ENCODE results near the gene RPS6KA4. TPM values are rescaled to one million over a fixed set of nuclear protein-coding genes. Genes with fewer than 3 reads are reported as not detected.

RPS6KA4 gene
- polyA plus RNA-seq, 5 donors = 10.0 to 22.1 (median 13.0) TPM

GRCh38 chr11:64364911-64365310 lies 5.9 kb downstream of the RPS6KA4 start:
- no peak for DNase-seq

GRCh38 chr11:64366751-64367150 lies 7.8 kb downstream of the RPS6KA4 start:
- DNase-seq = no peak

GRCh38 chr11:64367931-64368672 lies 9.1 kb downstream of the RPS6KA4 start:
- DNase-seq = no peak

- no peak for DNase-seq
Observed at GRCh38 chr11:64368673-64369074, 9.7 kb downstream of the RPS6KA4 start.

- no peak for DNase-seq
Observed at GRCh38 chr11:64369440-64370421, 10.8 kb downstream of the RPS6KA4 start.

- DNase-seq = no peak
Observed at GRCh38 chr11:64371201-64371600, 12.2 kb downstream of the RPS6KA4 start.

- no peak for DNase-seq
Observed at GRCh38 chr11:64372021-64372420, 13.1 kb downstream of the RPS6KA4 start.

- no peak for DNase-seq
Observed at GRCh38 chr11:64372802-64373597, 14.0 kb downstream of the RPS6KA4 start.

GRCh38 chr11:64373598-64373974 lies 14.6 kb downstream of the RPS6KA4 start:
- DNase-seq = no peak

GRCh38 chr11:64376071-64376470 lies 17.1 kb downstream of the RPS6KA4 start:
- DNase-seq = no peak

- DNase-seq = no peak
Observed at GRCh38 chr11:64378335-64378880, 19.4 kb downstream of the RPS6KA4 start.

- no peak for DNase-seq
Observed at GRCh38 chr11:64379160-64379559, 20.2 kb downstream of the RPS6KA4 start.

- no peak for DNase-seq
Observed at GRCh38 chr11:64379817-64380709, 21.1 kb downstream of the RPS6KA4 start.

- DNase-seq = no peak
Observed at GRCh38 chr11:64381350-64381749, 22.4 kb downstream of the RPS6KA4 start.

GRCh38 chr11:64382047-64382446 lies 23.1 kb downstream of the RPS6KA4 start:
- no peak for DNase-seq

GRCh38 chr11:64382586-64382985 lies 23.6 kb downstream of the RPS6KA4 start:
- DNase-seq = no peak

GRCh38 chr11:64383580-64383979 lies 24.6 kb downstream of the RPS6KA4 start:
- DNase-seq = no peak

- DNase-seq = no peak
Observed at GRCh38 chr11:64384028-64384737, 25.2 kb downstream of the RPS6KA4 start.

- no peak for DNase-seq
Observed at GRCh38 chr11:64384981-64385944, 26.3 kb downstream of the RPS6KA4 start.
